NCI-H187 treated with DMSO at 0.1 percent for 48 hours (cell line): ENCODE measurements around the gene SESN2.

Experiments
- DNase-seq: peaks from one replicate; lab custom pipeline; 2025; lab: John Stamatoyannopoulos, UW

SESN2 gene

DNA sequence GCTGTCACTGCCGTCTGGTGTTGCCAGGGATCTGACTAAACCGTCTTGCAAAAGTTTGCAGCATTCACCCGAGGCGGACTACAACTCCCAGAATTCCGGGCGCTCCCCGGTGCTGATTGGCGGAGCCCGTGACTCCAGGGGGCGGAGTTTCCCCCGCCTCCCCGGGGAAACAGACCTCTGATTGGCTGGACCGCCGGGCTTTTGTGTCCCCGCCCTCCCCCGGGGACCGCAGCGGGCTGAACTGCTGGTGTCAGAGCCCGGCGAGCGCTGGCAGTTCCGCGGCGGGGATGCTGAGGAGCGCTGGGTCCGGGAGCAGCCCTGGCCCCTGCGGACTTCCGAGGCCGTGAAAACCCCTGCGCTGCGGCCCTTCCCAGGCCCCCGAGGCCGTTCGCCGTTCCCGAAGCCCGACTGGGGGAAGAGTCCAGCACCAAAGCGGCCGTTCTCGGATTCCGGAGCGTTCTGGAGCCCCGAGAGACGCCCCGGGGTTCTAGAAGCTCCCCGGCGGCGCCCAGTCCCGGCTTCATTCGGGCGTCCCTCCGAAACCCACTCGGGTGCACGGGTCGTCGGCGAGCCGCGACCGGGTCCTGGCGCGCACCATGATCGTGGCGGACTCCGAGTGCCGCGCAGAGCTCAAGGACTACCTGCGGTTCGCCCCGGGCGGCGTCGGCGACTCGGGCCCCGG is at the start of gene SESN2:
Gene SESN2 (plus strand): TSS at position 267 of the 682 bp plus-strand sequence. CDS start 330 bp downstream, at position 597.
- peak; percentile 45 for DNase-seq

DNA sequence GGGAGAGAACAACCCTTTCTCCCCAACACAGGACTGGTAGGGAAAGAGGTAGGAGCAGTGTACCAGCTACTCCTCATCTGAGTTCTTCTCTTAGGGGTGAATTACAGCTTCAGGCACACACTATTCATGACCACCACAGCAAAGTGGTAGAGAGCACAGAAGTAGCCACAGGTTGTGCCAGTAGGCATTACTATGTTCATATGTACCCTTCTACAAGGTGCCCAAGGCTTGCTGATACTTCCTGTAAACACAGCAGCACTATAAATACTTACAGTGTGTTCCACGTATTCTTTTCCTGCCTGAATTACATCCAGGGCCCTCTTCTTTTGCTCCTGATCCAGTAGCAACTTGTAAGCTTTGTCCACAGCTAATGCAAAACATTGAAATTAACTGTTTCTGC is 49.6 kb upstream of the SESN2 start:
- DNase-seq: no peak

GRCh38 chr1:28213315-28213714 is 46.0 kb upstream of the SESN2 start:
- DNase-seq: no peak

DNA sequence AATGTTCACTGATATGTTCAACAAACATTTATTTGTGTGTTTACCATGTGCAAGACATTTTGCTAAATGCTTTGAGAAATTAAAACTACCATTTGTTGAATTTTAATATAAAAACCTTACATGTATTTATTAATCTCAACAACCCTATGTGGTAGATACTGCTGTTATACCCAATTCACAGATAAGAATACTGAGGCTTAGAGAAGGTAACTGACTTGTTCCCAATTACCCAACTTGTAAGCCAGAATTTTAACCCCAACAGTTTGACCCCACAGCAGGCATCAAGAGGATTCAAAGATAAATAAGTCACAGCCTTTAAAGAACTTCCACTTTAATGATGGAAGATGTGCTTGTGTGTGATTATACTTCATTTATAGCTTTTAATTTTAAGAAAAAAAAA is 30.2 kb upstream of the SESN2 start:
- DNase-seq: no peak

DNA sequence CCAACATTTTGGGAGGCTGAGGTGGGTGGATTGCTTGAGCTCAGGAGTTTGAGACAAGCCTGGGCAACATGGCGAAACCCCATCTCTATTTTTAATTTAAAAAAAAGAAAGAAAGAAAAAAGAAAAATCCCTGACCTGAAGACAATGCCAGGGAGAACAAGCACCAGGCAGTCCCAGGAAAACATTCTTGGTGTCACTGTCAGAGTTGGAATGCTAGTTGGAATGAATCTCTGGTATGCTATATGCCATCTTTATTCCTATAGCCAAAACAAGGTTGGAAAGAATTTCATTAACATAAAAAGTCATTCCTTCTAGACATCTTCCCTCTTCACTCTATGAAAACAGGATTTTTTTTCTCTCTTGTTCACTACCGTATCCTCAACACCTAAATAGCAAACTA is 29.3 kb upstream of the SESN2 start:
- DNase-seq: no peak

GRCh38 chr1:28232558-28233263 is 26.6 kb upstream of the SESN2 start, which contains the start of gene DNAJC8:
DNAJC8 (minus strand) TSS chr1:28233029; CDS start chr1:28232998, 31 bp downstream.
- peak; percentile 71 for DNase-seq

DNA sequence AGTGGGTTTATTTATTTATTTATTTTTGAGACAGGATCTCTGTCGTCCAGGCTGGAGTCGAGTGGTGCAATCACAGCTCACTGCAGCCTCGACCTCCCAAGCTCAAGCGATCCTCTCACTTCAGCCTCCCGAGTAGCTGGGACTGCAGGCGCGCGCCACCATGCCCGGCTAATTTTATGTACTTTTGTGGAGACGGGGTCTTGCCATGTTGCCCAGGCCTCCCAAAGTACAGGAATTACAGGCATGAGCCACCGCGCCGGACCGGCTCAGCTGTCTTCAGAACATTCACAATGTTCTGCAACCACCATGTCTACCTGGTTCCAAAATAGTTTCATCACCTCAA is 26.1 kb upstream of the SESN2 start:
- no peak for DNase-seq

DNA sequence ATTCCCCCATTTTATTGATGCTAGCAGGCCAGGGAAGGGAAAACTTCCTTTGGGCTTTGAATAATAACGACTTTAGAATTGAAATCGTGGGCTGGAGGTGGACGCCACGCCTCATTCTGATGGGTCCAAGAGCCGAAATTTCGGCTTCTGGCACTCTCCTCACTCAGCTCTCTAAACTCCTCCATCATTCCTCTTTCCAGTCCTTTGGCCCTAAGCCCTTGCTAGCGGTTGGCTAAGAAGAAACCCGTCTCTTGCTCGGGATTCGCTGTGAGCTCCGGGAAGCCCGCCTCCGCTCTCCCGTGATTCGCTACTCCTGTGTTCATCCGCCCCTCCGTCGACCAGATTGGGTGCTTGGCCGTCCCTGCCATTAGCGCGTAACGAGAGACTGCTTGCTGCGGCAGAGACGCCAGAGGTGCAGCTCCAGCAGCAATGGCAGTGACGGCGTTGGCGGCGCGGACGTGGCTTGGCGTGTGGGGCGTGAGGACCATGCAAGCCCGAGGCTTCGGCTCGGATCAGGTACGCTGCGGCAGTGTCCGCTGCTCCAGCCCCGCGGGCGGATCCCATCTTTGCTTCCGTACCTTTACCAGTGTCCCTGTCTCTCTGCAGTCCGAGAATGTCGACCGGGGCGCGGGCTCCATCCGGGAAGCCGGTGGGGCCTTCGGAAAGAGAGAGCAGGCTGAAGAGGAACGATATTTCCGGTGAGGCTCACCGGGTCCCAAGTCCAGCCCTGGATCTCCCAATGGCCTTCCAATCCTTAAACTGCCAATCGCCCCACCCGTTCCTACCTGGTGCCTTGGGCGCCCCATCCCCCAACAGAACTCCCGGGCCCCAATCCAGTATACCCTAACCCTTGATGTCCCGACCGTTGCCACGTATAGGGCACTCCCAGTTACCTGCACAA is 23.3 kb upstream of the SESN2 start, which contains the start of gene ATP5IF1:
Gene ATP5IF1 (plus strand): TSS at position 370 of the 901 bp plus-strand sequence. CDS start 60 bp downstream, at position 430.
- peak; percentile 83 for DNase-seq

DNA sequence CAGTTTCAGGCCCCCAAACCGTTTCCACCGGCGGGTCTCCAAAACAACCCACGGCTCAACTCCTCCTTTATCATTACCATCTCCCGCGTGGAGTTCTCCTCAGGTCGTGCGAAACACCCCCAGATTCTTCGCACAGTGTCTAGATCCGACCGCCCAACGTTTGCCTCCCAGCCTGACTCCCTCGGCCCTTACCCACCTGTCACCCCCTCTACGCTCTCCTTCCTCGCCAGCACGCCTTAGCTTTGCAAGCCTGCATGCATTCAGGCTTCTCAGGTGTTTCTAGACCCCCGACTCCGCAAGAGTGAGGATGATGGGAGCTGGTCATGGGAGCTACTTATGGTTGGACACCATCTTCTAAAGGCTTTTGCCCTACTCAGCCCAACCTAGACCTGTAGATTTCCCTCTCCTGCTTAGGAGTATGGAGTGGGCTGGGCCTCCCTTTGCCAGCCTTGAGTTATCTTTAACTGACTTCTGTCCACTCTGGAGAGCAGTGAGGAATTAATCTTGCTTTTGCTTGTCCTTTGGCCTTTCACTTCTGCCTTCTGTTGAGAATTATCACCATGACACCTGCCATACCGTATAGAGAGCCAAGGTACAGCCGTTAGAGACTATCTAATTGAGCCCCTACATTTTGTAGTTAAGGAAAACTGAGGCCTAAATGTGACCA is 22.5 kb upstream of the SESN2 start:
- no peak for DNase-seq

- DNase-seq: no peak
Observed at GRCh38 chr1:28239004-28239403, 20.3 kb upstream of the SESN2 start.

DNA sequence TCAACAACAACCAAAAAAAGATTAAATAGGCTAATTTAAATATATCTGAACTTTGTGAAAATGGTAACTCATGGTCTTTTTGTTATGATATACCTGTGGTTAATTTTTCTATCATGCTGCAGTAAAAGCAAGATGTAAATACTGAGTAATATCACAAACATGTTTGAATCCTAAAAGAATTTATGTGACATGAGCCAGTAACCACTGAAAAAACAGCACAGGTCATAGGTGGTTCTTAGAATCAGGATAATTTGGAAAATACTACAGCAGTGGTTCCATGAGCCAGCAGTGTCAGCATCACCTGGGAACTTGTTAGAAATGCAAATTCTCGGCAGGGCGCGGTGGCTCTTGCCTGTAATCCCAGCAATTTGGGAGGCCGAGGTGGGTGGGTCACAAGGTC is 19.3 kb upstream of the SESN2 start:
- no peak for DNase-seq

DNA sequence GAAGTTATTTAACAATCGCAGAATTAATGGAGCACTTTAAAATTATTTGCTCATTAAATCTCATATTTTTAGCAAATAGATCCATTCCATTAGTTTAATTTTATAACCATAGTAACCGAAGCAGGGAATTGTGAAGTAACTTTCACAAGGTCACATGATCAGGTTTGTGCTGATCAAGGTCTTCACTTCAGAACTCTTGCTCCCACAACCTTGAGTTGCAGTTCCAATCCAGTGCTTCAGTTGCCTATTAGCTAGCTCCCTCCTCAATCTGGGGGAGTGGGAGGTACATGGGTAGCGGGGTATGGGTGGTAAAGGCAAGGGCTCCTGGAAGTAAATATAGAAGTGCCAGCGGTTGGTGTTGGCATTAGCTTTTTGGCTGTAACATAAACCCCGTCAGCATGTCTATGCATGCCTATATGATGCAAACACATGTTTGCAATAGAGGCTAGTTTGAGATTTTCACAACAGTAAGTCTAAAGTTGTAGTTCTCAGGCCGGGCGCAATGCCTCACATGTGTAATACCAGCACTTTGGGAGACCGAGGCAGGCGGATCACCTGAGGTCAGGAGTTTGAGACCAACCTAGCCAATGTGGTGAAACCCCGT is 17.6 kb upstream of the SESN2 start:
- no peak for DNase-seq

GRCh38 chr1:28243685-28244311 is 15.5 kb upstream of the SESN2 start:
- no peak for DNase-seq

DNA sequence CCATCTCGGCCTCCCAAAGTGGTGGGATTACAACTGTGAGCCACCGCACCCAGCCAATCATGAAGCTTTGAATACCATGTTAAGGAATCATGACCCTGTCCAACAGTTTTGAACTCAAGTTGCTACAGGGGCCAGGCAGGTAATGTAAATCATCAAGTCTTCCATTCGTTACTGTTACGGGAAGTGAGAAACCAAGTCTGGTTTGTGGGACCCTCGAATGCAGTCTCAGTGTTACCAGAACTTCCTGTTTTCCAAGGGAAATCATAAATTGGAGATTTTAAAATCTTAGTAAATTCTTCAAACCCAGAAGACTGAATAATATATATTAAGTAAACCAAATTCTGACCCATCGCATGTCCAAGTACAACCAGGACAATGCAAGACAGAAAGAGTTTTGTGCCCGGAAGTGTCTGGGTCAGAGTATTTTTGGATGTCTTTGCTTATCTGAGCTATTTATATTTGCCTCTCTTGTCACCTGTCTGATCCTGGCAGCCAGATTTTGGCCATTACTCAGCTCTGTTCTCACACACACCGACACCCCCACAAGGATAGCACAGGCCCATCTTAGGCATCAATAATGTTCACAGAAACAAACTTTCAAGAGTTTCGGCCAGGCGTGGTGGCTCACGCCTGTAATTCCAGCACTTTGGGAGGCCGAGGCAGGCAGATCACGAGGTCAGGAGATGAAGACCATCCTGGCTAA is 14.6 kb upstream of the SESN2 start:
- DNase-seq: no peak

GRCh38 chr1:28246427-28246832 is 12.9 kb upstream of the SESN2 start:
- no peak for DNase-seq

- no peak for DNase-seq
Observed at GRCh38 chr1:28247612-28248272, 11.6 kb upstream of the SESN2 start.

DNA sequence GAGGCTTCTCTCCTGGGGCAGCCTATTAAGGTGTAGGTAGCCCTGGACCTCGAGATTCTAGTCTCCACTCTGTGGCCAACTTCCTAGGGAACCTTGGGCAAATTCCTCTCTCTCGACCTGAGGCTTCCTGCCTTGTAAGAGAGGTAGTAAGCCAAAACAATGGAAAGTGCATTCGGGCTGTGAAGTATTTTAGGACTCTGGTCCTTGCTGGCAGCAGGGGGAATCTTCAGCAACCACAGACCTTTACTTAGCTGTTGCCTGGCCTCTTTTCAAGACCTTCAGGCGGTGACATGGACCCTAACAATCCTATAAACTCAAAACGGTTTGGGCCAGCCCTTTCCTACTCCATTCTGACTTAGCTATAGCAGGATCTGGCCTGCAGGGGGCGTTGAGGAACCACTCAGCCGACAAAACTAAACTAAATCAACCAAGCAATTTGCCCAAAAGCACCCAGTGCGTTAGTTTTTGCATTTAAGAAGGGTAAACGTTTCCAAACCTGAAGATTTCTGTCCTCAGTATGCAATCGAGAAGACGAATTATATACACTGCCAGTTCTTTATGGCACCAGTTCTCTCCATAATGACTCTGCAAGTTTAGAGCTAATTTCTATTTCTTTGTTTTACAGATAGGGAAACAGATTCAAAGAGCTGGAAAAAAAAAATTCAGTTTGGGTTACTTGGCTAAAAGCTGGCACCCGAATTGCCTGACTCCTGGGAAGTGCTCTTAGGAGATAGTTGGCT is 10.9 kb upstream of the SESN2 start:
- no peak for DNase-seq

GRCh38 chr1:28249013-28249865 is 10.1 kb upstream of the SESN2 start:
- DNase-seq: no peak
